Calu3 (cell line): ENCODE measurements around the gene SLC12A7. TPM values are rescaled to one million over a fixed set of nuclear protein-coding genes. Genes with fewer than 3 reads are reported as not detected.
"Not testable (repeated sequence)": the region's sequence is repeated elsewhere in the genome, so short reads cannot be mapped to it uniquely, and the experiment has no call there.

Experiments used
- BruUV-seq: library from RNA; stranded (reverse); fragments of 400-500 nt; replicated peaks from 2 replicates; lab custom pipeline; 2021; lab: Mats Ljungman, UMichigan
- CTCF ChIA-PET: fragments of 300-600 bp; sonication (Branson Sonifier 250); formaldehyde crosslinking; loops from one replicate; lab custom pipeline; 2022; ENCODE audit warnings: antibody characterized with exemption; lab: Charles Lee
- DNase-seq: peaks from one replicate; pipeline ENCODE4 v3.0.0; 2022
- H3K27ac Mint-ChIP-seq: one replicate; pipeline ENCODE4 v1.8.0; 2022; ENCODE audit warnings: mixed read lengths; ENCODE audit not compliant: unreplicated experiment
- H3K27me3 Mint-ChIP-seq: one replicate; pipeline ENCODE4 v1.8.0; 2022; ENCODE audit warnings: mixed read lengths; ENCODE audit not compliant: unreplicated experiment
- H3K36me3 Mint-ChIP-seq: one replicate; pipeline ENCODE4 v1.8.0; 2022; ENCODE audit warnings: mild to moderate bottlenecking, moderate library complexity, mixed read lengths; ENCODE audit not compliant: insufficient read depth, unreplicated experiment
- H3K4me1 Mint-ChIP-seq: one replicate; pipeline ENCODE4 v1.8.0; 2022; ENCODE audit warnings: mild to moderate bottlenecking, low read depth, mixed read lengths; ENCODE audit not compliant: unreplicated experiment
- H3K4me3 Mint-ChIP-seq: one replicate; pipeline ENCODE4 v1.8.0; 2022; ENCODE audit warnings: mild to moderate bottlenecking, low read depth, moderate library complexity, mixed read lengths; ENCODE audit not compliant: unreplicated experiment
- H3K9me3 Mint-ChIP-seq: one replicate; pipeline ENCODE4 v1.8.0; 2022; ENCODE audit warnings: low read depth, mixed read lengths; ENCODE audit not compliant: unreplicated experiment
- CTCF ChIP-seq: fragments of 200-600 bp; IDR thresholded peaks from one replicate; pipeline ENCODE4 v1.8.0; 2022; ENCODE audit warnings: antibody characterized with exemption; ENCODE audit not compliant: unreplicated experiment
- intact Hi-C: fragments of 100-400 bp; cut with micrococcal nuclease; formaldehyde crosslinking; loops from one replicate; pipeline ENCODE4 v1.10.0; 2022; ENCODE audit not compliant: unreplicated experiment
- microRNA-seq: library from miRNA; unstranded; fragments of <30 nt; microRNA quantifications from one replicate; pipeline ENCODE4 v1.2.0, GENCODE V29; 2022
- total RNA-seq: library from RNA; stranded (reverse); gene quantifications from 2 replicates; pipeline ENCODE4 v1.2.3, GENCODE V29; 2022

Gene SLC12A7
- total RNA-seq, 1 experiment from 2014 or later: 82.3 TPM

GRCh38 chr5:1002836-1003235 is 109.0 kb downstream of the SLC12A7 start:
- H3K36me3 Mint-ChIP-seq: peaks cover 20% of the 10 kb centered on the region
- no peak for TF ChIP-seq CTCF
- H3K9me3 Mint-ChIP-seq: no peaks in the 10 kb centered on the region
- intact Hi-C loops: loop anchor here (10.0 kb wide), 1 partner anchor 58 kb away; no protein-coding TSS in a partner anchor
- CTCF ChIA-PET: interaction anchor here (0.6 to 0.7 kb wide), 2 partner anchors 60 to 741 kb away, joined by 3 to 5 read pairs; no protein-coding TSS in a partner anchor
- BruUV-seq: no TSS peak
- peaks cover 15% of the 10 kb centered on the region for H3K4me1 Mint-ChIP-seq
- peaks cover 93% of the 10 kb centered on the region for H3K27me3 Mint-ChIP-seq
- no peak overlapping the region for H3K4me3 Mint-ChIP-seq
- H3K27ac Mint-ChIP-seq: no peak overlapping the region
- no peak for DNase-seq

GRCh38 chr5:1002271-1002546 is 109.7 kb downstream of the SLC12A7 start:
- intact Hi-C loops: loop anchor here (10.0 kb wide), 1 partner anchor 57 kb away; no protein-coding TSS in a partner anchor
- peaks cover 11% of the 10 kb centered on the region for H3K4me1 Mint-ChIP-seq
- peaks cover 15% of the 10 kb centered on the region for H3K36me3 Mint-ChIP-seq
- no peak overlapping the region for H3K4me3 Mint-ChIP-seq
- no peaks in the 10 kb centered on the region for H3K9me3 Mint-ChIP-seq
- no peak for DNase-seq
- no peak overlapping the region for H3K27ac Mint-ChIP-seq
- CTCF ChIA-PET: interaction anchor here (0.6 to 0.7 kb wide), 2 partner anchors 59 to 740 kb away, joined by 3 to 5 read pairs; no protein-coding TSS in a partner anchor
- H3K27me3 Mint-ChIP-seq: peaks cover 93% of the 10 kb centered on the region
- BruUV-seq: no TSS peak
- no peak for TF ChIP-seq CTCF

GRCh38 chr5:1001406-1002270 is 110.2 kb downstream of the SLC12A7 start:
- intact Hi-C loops: loop anchor here (10.0 kb wide), 1 partner anchor 57 kb away; no protein-coding TSS in a partner anchor
- Mint-ChIP-seq H3K36me3 (peaks cover 15% of the 10 kb centered on the region), H3K27ac (no peak overlapping the region), H3K4me1 (peaks cover 11% of the 10 kb centered on the region), H3K27me3 (peaks cover 93% of the 10 kb centered on the region), H3K9me3 (no peaks in the 10 kb centered on the region), H3K4me3 (no peak overlapping the region)
- CTCF ChIA-PET: no interaction called here
- TF ChIP-seq CTCF: no peak
- no peak for DNase-seq
- BruUV-seq: no TSS peak

GRCh38 chr5:1000831-1001230 is 111.0 kb downstream of the SLC12A7 start:
- H3K27me3 Mint-ChIP-seq: peaks cover 93% of the 10 kb centered on the region
- intact Hi-C loops: loop anchor here (10.0 kb wide), 1 partner anchor 56 kb away; no protein-coding TSS in a partner anchor
- peaks cover 11% of the 10 kb centered on the region for H3K4me1 Mint-ChIP-seq
- DNase-seq, H3K9me3 Mint-ChIP-seq, H3K4me3 Mint-ChIP-seq, BruUV-seq, H3K27ac Mint-ChIP-seq, CTCF ChIA-PET: not testable (repeated sequence)
- peaks cover 15% of the 10 kb centered on the region for H3K36me3 Mint-ChIP-seq

Small RNAs within 50 kb of the gene (microRNA-seq; reads per million reads assigned to microRNA genes)
- not detected for gene MIR4635

Other genes starting within 250 kb of the SLC12A7 start
- 62.8 and 64.1 TPM in 2 replicates for gene BRD9, start 219.3 kb downstream of the SLC12A7 start, total RNA-seq
- 25.8 and 29.9 TPM in 2 replicates for gene TRIP13, start 219.2 kb downstream of the SLC12A7 start, total RNA-seq
- 0.47 and 0.93 TPM in 2 replicates for gene NKD2, start 103.3 kb downstream of the SLC12A7 start, total RNA-seq
- gene SLC6A19, start 89.5 kb upstream of the SLC12A7 start, total RNA-seq: not detected in 2 replicates
- gene SLC6A18, start 113.3 kb upstream of the SLC12A7 start, total RNA-seq: not detected in 2 replicates
- gene TERT, start 183.0 kb upstream of the SLC12A7 start, total RNA-seq: 2.1 and 2.3 TPM in 2 replicates
- 120 and 127 TPM in 2 replicates for gene CLPTM1L, start 233.0 kb upstream of the SLC12A7 start, total RNA-seq